Coronary artery (tissue), 2 donors: ENCODE data around the gene IL7R.
"Not testable (repeated sequence)": the region's sequence is repeated elsewhere in the genome, so short reads cannot be mapped to it uniquely, and the experiment has no call there.

Experiments used
- DNase-seq: peaks from one replicate; pipeline ENCODE4 v3.0.0-alpha.2; 2017; ENCODE audit warnings: low spot score
- H3K27ac ChIP-seq, 2 donors: fragments of 200-600 bp; sonication (generic); one replicate each; pipeline ENCODE4 v1.5.1; 2016 to 2019
- H3K4me3 ChIP-seq: fragments of 200-600 bp; sonication (generic); 2 replicates; pipeline ENCODE4 v1.5.1; 2016; ENCODE audit warnings: mild to moderate bottlenecking, moderate library complexity
- CTCF ChIP-seq: fragments of 200-600 bp; sonication (generic); IDR thresholded peaks from one replicate; pipeline ENCODE4 v1.5.1; 2019; ENCODE audit warnings: antibody characterized with exemption

The IL7R gene

GRCh38 chr5:35890021-35891020 is 33.6 kb downstream of the IL7R start:
- Histone ChIP-seq H3K27ac (no peak overlapping the region), H3K4me3 (no peak overlapping the region)
- DNase-seq: no peak
- TF ChIP-seq CTCF: no peak

- not testable (repeated sequence) for DNase-seq, H3K4me3 ChIP-seq, H3K27ac ChIP-seq
These were observed 36.1 kb downstream of the IL7R start for GRCh38 chr5:35892799-35893198.

GRCh38 chr5:35894131-35894530 is 37.4 kb downstream of the IL7R start:
- no peak for TF ChIP-seq CTCF
- DNase-seq: no peak
- Histone ChIP-seq H3K27ac (no peak overlapping the region), H3K4me3 (no peak overlapping the region)

GRCh38 chr5:35898952-35899660 is 42.4 kb downstream of the IL7R start:
- Histone ChIP-seq H3K4me3 (no peak overlapping the region), H3K27ac (no peak overlapping the region)
- TF ChIP-seq CTCF: no peak
- no peak for DNase-seq

GRCh38 chr5:35899800-35900199 is 43.1 kb downstream of the IL7R start:
- TF ChIP-seq CTCF: no peak
- Histone ChIP-seq H3K27ac (no peak overlapping the region), H3K4me3 (no peak overlapping the region)
- DNase-seq: no peak

GRCh38 chr5:35900972-35901695 is 44.4 kb downstream of the IL7R start:
- Histone ChIP-seq H3K27ac (no peak overlapping the region), H3K4me3 (no peak overlapping the region)
- no peak for TF ChIP-seq CTCF
- no peak for DNase-seq

- no peak for TF ChIP-seq CTCF
- Histone ChIP-seq H3K4me3 (no peak overlapping the region), H3K27ac (no peak overlapping the region)
- no peak for DNase-seq
These were observed 45.5 kb downstream of the IL7R start for GRCh38 chr5:35902046-35902672.
